Mononuclear cell (primary cell): ENCODE results near the gene JPH3. TPM values are rescaled to one million over a fixed set of nuclear protein-coding genes. Genes with fewer than 3 reads are reported as not detected.

Experiments
- H3K27me3 ChIP-seq: 2 replicates; pipeline ENCODE4 v1.6.0; 2011; ENCODE audit warnings: low read length, control low read depth; ENCODE audit not compliant: insufficient read depth
- H3K4me1 ChIP-seq: 2 replicates; pipeline ENCODE4 v1.5.1; 2011; ENCODE audit warnings: mild to moderate bottlenecking, low read length, control low read depth; ENCODE audit not compliant: insufficient read depth
- H3K4me3 ChIP-seq: 2 replicates; pipeline ENCODE4 v1.5.1; 2011; ENCODE audit warnings: mild to moderate bottlenecking, low read length, moderate library complexity
- H3K9me3 ChIP-seq: 2 replicates; pipeline ENCODE4 v1.5.1; 2011; ENCODE audit warnings: low read depth, mild to moderate bottlenecking, control low read depth, low read length
- total RNA-seq: library from RNA; depleted of rRNA; stranded (reverse); fragments of >200 nt; gene quantifications from one replicate; pipeline ENCODE4 v1.2.3, GENCODE V29; 2012

Gene JPH3
- total RNA-seq, 1 donor, result not detected

DNA sequence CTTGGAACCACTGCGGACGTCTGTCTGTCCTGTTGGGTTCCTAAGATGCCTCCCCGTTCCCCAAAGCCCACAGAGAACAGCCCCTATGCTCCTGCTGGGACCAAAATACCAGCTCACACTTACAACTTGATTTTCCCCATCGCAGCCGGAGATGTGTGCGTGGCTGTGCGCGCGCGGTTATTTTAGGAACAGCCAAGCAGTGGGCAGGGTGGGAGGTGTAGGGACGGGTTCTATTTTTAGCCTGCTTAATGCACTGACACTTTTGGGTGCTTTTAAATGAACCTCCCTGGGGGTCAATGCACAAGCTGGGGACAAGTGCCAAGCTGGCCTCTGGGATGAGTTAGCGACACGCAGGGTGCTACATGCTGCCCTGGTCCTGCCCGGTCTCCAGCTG is 89.4 kb downstream of the JPH3 start:
- no peak overlapping the region for H3K4me3 ChIP-seq
- H3K4me1 ChIP-seq, result no peaks in the 10 kb centered on the region
- no peaks in the 10 kb centered on the region for H3K9me3 ChIP-seq
- H3K27me3 ChIP-seq, result no peaks in the 10 kb centered on the region

DNA sequence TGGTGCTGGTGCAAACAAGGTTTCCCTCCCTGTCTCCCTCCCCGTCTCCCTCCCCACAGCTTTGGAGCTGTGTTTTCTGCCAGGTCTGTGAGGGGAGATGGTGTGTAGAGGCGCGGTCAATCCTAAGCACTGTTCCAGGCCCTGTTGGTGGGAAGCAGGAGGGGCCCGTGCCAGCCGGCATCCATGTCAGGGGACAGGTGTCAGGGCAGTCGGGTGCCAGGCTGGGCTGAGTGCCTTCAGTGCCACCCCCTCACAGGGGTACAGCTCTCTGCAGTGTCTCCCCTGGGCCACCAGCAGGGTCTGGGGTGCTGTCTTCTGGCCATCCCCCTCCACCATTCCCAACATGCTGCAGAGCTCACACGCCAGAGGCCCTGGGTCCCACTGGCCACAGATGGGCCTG is 89.9 kb downstream of the JPH3 start:
- no peaks in the 10 kb centered on the region for H3K4me1 ChIP-seq
- H3K9me3 ChIP-seq, result no peaks in the 10 kb centered on the region
- no peak overlapping the region for H3K4me3 ChIP-seq
- H3K27me3 ChIP-seq, result no peaks in the 10 kb centered on the region

DNA sequence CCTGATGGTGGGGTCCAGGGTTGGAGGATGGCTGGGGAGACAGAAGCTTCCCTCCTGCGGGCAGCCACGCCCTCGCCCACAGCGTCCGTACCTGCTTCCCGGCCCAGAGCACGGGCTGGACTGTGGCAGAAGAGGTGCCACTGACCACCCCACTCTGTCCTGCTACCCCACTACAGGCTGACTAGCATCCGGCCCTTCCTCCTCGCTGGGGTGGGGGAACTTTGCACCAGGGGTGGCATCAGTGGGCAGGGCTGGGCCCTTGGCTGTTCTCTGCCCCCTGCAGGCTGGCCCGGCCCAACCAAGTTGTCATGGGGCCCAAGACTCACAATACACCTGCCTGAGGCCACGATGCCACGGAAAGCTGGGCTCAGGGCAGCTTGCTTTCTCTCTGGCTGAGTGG is 90.4 kb downstream of the JPH3 start:
- H3K27me3 ChIP-seq, result no peaks in the 10 kb centered on the region

DNA sequence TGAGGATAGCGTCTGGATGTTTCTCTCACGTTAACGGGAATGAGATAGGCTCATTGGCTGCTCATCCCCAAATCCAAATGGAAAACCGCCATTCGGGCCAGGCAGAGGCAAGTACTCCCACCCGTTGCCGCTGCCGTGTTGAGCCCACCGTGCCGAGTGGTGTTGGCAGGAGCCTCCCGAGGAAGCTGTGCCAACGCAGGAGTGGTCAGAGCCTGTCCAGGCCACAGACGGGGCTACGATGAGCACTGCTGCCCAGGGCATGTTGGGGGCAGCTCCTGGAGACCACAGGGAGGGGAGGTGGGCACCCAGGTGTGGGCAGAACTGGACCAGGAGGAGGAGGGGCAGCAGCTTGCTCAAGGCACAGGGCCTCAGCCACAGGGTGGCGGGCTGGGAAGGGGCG is 91.5 kb downstream of the JPH3 start:
- Histone ChIP-seq H3K9me3 (no peaks in the 10 kb centered on the region), H3K4me1 (peaks cover 5% of the 10 kb centered on the region), H3K27me3 (no peaks in the 10 kb centered on the region), H3K4me3 (no peak overlapping the region)

More for the DNA sequence above, 90.4 kb downstream of the JPH3 start:
- Histone ChIP-seq H3K4me3 (no peak overlapping the region), H3K4me1 (no peaks in the 10 kb centered on the region), H3K9me3 (no peaks in the 10 kb centered on the region)

DNA sequence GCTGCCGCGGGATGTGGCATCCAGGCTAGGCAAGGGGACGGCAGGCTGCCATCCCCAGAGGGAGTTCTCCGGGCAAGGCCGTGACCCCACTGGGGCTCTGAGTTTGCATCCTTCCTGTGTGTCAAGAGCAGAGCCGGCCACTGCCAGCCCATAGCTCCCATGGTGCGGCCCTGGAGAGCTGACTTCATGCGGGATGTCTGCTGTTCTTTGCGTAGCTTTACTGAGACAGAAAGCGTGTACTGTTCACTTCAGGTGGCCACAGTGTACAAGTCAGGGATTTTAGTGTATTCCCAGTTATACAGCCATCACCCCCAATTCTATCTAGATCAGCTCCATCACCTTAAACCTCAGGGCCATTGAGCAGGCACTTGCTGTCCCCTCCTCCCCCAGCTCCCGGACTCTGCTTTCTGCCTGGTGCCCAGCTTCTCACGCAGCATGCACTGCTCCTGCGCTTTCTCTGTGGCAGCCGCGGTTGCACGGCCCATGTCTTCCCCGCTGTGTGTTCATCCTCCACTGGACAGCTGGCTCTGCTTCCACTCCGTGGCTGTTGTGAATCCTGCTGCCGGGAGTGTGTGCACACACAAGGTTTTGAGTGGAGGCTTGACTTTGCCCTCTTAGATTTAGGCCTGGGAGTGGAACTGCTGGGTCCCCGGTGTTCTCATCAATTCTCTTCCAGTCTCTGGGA is 92.3 kb downstream of the JPH3 start:
- Histone ChIP-seq H3K9me3 (no peaks in the 10 kb centered on the region), H3K4me1 (peaks cover 7% of the 10 kb centered on the region), H3K4me3 (no peak overlapping the region), H3K27me3 (no peaks in the 10 kb centered on the region)

DNA sequence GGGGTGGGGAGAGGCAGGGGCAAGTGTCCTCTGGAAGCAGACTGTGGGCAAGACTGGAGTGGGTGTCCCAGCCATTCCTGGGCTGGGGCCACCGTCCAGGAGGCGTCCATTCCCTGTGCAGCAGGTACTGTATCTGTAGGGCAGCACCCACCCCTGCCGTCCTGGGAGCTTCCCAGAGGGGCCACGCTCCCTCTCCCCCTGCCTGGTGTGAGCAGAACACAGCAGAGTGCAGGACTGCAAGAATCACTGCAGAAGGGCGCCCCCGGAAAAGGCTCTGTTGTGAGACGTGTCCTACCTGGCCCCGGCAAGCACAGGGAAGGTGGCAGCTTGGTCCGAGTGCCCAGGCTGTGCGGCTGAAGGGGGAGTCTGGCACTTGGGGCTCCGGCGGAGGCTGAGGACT is 93.2 kb downstream of the JPH3 start:
- no peaks in the 10 kb centered on the region for H3K27me3 ChIP-seq
- no peaks in the 10 kb centered on the region for H3K9me3 ChIP-seq
- H3K4me3 ChIP-seq, result no peak overlapping the region
- H3K4me1 ChIP-seq, result peaks cover 7% of the 10 kb centered on the region

DNA sequence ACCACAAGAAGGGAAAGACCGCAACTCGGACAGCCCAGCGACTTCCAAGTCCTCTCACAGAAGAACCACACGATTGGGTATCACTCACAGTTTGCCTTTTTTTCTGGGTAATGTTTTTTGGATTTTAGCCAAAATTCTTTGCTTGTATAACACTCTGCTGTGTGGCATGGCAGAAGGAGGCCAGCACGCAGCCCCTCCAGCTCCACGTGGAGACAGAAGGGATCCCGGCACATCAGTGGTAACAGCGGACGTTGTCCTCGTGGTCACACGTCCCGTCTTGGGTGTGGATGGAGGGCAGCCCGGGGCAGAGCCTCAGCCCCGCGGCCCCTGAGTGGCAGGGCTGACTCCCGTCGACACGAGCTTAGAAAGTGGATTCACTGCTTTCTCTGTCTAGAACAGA is 94.4 kb downstream of the JPH3 start:
- no peaks in the 10 kb centered on the region for H3K27me3 ChIP-seq
- peaks cover 17% of the 10 kb centered on the region for H3K4me1 ChIP-seq
- no peak overlapping the region for H3K4me3 ChIP-seq
- H3K9me3 ChIP-seq, result no peaks in the 10 kb centered on the region

DNA sequence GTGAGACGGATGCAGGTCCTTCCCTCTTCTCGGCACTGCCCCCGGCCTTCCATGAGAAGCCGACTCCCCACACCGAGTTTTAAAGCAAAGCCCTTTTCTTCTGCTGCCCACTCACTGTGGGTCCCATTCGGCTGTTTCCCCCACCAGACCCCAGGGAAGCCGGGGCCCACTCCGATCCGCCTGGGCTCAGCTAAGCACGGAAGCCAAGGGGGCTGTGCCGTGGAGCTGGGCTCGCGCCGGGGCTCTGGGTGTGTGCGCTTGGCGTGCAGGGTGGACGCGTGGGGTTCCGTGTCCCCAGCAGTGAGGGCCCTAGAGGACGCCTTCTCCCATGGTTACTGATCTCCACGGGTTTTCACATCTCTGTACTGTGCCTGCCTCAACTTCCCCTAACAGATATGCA is 94.9 kb downstream of the JPH3 start:
- Histone ChIP-seq H3K9me3 (no peaks in the 10 kb centered on the region), H3K27me3 (no peaks in the 10 kb centered on the region), H3K4me1 (peaks cover 22% of the 10 kb centered on the region), H3K4me3 (no peak overlapping the region)

DNA sequence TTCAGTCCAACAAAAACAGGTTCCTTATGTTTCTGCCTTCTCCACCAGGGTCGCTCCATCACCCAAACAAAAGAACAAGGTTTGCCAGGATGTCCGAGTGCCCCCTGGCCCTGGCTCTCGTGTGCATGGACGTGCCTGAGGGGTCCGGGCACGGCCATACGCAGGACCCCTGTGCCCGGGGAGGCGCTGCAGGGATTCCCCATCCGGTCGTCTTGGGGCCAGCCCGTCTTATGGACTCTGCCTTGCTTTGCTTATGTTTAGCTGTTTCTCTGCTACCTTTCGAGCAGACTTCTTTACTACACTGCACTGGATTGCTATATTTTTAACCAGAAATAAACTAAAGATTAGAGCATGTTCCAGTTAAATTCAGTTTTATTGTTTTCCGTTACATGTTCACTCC is 95.5 kb downstream of the JPH3 start:
- Histone ChIP-seq H3K4me1 (peaks cover 27% of the 10 kb centered on the region), H3K4me3 (no peak overlapping the region), H3K27me3 (no peaks in the 10 kb centered on the region), H3K9me3 (no peaks in the 10 kb centered on the region)

DNA sequence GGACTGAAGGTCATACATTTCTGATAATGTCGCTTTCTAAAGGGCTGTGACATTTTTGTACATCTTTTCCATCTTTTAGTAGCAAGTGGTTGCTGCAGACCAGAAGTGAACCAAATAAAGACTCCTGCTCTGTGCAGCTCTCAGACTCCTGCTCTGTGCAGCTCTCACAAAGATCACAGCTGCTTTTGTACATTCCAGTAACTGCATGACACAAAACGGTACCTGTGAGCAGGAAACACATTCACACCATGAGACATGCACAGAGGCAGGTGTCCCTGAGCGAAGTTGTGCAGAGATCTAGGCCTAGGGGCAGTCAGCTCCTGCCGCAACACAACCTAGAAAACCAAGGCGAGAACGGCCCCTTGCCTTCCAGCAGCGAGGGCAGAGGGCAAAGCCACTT is 95.9 kb downstream of the JPH3 start:
- Histone ChIP-seq H3K4me3 (no peak overlapping the region), H3K27me3 (no peaks in the 10 kb centered on the region), H3K9me3 (no peaks in the 10 kb centered on the region), H3K4me1 (peaks cover 31% of the 10 kb centered on the region)

DNA sequence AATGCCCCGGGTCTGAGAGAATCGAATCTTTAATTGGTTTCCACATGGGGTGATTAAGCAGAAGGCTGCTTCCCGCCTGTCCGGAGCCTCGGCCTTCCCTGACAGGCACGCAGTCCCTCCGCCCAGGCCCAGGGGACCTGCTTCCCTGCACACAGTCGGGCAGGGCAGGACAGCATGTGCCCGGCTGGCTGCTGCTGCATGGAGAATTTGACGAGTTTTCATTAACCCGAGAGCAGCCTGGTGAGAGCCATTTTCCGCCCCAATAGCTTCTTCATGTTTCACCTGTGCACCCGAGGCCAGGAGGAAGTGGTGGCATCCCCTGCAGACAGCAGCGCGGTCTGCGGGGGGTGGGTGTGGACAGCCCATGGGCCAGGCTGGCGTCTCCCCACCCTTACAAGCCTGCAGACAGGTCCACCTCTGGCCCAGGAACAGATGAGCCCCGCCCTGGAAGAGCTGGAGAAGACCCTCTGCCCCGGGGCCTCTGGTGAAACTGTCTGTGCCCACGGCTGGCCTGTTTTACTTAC is 96.4 kb downstream of the JPH3 start:
- H3K4me1 ChIP-seq, result peaks cover 36% of the 10 kb centered on the region
- H3K9me3 ChIP-seq, result no peaks in the 10 kb centered on the region
- H3K4me3 ChIP-seq, result no peak overlapping the region
- no peaks in the 10 kb centered on the region for H3K27me3 ChIP-seq

DNA sequence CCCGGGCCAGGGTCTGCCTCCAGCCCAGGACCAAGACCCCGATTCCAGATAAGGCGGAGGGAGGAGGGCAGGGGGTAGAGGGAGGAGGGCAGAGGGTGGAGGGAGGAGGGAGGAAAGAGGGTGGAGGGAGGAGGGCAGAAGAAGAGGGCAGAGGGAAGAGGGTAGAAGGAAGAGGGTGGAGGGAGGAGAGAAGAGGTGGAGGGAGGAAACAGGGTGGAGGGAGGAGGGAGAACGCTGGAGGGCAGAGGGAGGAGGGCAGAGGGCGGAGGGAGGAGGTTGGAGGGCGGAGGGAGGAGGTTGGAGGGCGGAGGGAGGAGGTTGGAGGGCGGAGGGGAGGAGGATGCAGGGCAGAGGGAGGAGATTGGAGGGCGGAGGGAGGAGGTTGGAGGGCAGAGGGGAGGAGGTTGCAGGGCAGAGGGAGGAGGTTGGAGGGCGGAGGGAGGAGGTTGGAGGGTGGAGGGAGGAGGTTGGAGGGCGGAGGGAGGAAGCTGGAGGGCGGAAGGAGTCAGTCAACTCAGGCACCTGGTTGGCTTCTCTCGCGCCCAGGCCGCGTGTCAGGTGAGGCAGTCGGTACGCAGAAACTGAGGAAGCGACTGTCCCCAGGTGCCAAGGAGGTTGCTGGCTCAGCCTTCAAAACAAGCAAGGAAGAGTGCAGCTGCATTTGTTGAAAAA is 98.2 kb downstream of the JPH3 start:
- Histone ChIP-seq H3K4me1 (peaks cover 37% of the 10 kb centered on the region), H3K4me3 (no peak overlapping the region), H3K9me3 (no peaks in the 10 kb centered on the region), H3K27me3 (no peaks in the 10 kb centered on the region)

DNA sequence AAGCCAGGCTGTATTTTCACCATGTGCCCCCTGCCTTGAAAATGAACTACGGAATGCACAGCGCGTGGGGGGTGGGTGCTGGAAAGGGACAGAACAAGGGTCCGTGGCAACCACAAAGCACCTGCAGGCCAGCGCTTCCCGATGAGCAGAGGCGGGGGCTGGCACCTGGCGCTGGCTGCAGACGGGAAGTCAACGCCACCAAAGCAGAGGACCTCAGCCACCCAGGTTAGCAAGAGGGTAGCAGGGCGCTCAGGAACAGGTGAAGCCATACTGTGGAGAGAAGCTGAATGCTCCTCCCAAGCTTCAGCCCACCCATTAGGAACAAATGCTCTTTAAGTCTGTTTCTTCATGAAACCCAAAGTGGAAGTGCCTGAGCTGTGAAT is 98.8 kb downstream of the JPH3 start:
- Histone ChIP-seq H3K4me3 (no peak overlapping the region), H3K9me3 (no peaks in the 10 kb centered on the region), H3K27me3 (no peaks in the 10 kb centered on the region), H3K4me1 (peaks cover 37% of the 10 kb centered on the region)

DNA sequence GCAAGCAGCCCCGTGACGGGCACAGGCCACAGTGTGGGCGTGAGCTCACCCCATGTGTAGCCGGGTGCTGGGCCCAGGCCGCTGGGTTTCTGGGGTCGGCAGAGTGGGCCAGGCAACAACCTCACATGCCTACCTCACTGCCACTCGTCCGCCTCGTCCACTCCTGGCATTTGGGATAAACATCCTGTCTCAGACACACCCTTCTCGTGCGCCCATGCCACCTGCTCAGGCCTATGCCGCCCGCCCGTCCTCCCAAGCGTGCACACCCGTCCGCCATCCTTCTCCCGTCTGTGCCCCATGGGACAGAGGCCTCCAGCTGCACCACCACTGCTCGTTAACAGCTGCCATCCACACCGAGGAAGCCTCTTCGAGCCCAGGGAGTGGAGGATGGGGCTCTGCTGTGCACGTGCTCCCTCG is 99.2 kb downstream of the JPH3 start:
- peaks cover 37% of the 10 kb centered on the region for H3K4me1 ChIP-seq
- no peaks in the 10 kb centered on the region for H3K27me3 ChIP-seq
- H3K4me3 ChIP-seq, result no peak overlapping the region
- no peaks in the 10 kb centered on the region for H3K9me3 ChIP-seq

DNA sequence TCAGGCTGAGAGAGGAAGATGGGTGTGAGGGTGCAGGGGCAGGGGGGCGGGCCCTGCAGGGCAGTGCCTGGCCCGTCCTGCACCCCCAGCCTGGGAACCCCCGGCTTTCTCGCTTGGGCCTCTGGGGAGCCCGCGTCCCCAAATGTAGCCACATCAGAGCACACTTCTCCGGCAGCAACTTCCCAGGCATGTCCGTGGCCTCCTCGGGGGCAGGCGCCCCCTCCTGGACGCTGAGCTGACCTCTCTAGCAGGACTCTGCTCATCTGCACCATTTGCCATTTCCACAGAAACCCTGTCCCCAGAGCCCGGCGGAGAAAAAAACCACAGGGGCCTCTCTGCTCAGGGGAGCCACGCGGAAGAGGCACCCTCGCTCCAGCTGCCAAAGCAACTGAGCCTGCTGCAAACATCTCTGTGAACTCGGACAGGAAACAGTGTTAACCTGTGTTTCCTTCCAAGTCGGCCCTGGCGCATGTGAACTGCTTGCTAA is 100.1 kb downstream of the JPH3 start:
- H3K9me3 ChIP-seq, result no peaks in the 10 kb centered on the region
- no peak overlapping the region for H3K4me3 ChIP-seq
- H3K4me1 ChIP-seq, result peaks cover 37% of the 10 kb centered on the region
- no peaks in the 10 kb centered on the region for H3K27me3 ChIP-seq

DNA sequence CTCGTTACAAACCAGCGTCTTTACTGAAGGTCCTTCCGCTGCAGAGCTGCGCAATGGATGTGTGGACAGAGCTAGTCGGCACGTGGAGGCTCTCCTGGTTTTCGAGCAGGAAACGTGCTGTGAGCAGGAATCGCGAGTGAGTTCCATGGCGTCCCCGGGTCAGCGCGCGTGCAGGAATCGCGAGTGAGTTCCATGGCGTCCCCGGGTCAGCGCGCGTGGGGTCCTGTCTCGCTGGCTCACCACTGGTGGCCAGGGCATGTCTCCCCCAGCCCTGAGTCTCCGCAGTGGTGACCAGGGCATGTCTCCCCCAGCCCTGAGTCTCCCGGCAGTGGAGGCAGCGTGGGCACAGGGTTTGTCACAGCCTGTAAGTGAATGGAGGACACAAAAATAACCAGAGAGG is 100.8 kb downstream of the JPH3 start:
- Histone ChIP-seq H3K4me1 (peaks cover 37% of the 10 kb centered on the region), H3K9me3 (no peaks in the 10 kb centered on the region), H3K27me3 (no peaks in the 10 kb centered on the region), H3K4me3 (no peak overlapping the region)
